ENCODE data around the gene DDX54.

- TF ChIP-seq, protein P1, sequence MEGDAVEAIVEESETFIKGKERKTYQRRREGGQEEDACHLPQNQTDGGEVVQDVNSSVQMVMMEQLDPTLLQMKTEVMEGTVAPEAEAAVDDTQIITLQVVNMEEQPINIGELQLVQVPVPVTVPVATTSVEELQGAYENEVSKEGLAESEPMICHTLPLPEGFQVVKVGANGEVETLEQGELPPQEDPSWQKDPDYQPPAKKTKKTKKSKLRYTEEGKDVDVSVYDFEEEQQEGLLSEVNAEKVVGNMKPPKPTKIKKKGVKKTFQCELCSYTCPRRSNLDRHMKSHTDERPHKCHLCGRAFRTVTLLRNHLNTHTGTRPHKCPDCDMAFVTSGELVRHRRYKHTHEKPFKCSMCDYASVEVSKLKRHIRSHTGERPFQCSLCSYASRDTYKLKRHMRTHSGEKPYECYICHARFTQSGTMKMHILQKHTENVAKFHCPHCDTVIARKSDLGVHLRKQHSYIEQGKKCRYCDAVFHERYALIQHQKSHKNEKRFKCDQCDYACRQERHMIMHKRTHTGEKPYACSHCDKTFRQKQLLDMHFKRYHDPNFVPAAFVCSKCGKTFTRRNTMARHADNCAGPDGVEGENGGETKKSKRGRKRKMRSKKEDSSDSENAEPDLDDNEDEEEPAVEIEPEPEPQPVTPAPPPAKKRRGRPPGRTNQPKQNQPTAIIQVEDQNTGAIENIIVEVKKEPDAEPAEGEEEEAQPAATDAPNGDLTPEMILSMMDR (conservative IDR thresholded peaks at IDR 0.05), result no peak
- no peak for TF ChIP-seq EZH2 (IDR thresholded peaks at IDR 0.05; ENCODE audit: low read depth)
Measured at GRCh38 chr12:113190761-113191160, 5.5 kb upstream of the DDX54 start.

All from PC-9 (cell line).